ENCODE data around the gene SCUBE3.

SCUBE3 gene

GRCh38 chr6:35206346-35206745 is 7.4 kb upstream of the SCUBE3 start:
- H3K4me3 ChIP-seq (ENCODE audit: low read length): no peak overlapping the region
- DNase-seq (ENCODE audit: low read depth): no peak
- TF ChIP-seq, protein P1, sequence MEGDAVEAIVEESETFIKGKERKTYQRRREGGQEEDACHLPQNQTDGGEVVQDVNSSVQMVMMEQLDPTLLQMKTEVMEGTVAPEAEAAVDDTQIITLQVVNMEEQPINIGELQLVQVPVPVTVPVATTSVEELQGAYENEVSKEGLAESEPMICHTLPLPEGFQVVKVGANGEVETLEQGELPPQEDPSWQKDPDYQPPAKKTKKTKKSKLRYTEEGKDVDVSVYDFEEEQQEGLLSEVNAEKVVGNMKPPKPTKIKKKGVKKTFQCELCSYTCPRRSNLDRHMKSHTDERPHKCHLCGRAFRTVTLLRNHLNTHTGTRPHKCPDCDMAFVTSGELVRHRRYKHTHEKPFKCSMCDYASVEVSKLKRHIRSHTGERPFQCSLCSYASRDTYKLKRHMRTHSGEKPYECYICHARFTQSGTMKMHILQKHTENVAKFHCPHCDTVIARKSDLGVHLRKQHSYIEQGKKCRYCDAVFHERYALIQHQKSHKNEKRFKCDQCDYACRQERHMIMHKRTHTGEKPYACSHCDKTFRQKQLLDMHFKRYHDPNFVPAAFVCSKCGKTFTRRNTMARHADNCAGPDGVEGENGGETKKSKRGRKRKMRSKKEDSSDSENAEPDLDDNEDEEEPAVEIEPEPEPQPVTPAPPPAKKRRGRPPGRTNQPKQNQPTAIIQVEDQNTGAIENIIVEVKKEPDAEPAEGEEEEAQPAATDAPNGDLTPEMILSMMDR (IDR thresholded peaks at IDR 0.05; ENCODE audit: insufficient read depth, low read depth, low read length, missing control alignments): no peak

- TF ChIP-seq, protein P1 (IDR thresholded peaks at IDR 0.05; ENCODE audit: insufficient read depth, low read depth, low read length, missing control alignments): no peak
- no peak for DNase-seq (ENCODE audit: low read depth)
- H3K4me3 ChIP-seq (ENCODE audit: low read length): no peak overlapping the region
These were observed 5.3 kb upstream of the SCUBE3 start for GRCh38 chr6:35208419-35208818.

DNA sequence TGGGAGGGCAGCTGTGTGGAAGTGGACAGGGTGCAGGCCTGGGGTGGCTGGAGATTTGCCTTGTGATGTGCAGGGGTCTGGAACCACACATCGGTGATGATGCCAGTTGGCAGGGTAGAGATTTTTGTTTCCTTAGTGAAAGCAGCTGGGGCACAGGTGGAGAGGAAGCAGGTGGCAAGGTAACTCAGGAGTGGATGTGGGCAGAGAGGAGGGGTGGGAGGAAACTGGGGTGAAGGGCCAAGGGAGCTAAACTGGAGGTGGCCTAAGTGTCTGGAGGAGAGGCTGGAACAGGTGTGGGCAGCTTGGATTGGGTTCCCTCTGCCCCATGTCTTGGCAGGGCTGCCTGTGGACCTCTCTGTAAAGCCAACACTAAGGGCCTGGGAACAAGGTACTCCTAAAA is 4.7 kb upstream of the SCUBE3 start:
- H3K4me3 ChIP-seq (ENCODE audit: low read length): no peak overlapping the region
- DNase-seq (ENCODE audit: low read depth): no peak
- TF ChIP-seq, protein P1 (IDR thresholded peaks at IDR 0.05; ENCODE audit: insufficient read depth, low read depth, low read length, missing control alignments): no peak

GRCh38 chr6:35209622-35210247 is 4.0 kb upstream of the SCUBE3 start:
- DNase-seq (ENCODE audit: low read depth): no peak
- no peak overlapping the region for H3K4me3 ChIP-seq (ENCODE audit: low read length)
- TF ChIP-seq, protein P1 (IDR thresholded peaks at IDR 0.05; ENCODE audit: insufficient read depth, low read depth, low read length, missing control alignments): no peak

GRCh38 chr6:35213298-35213791 is 411 bp upstream of the SCUBE3 start:
- TF ChIP-seq, protein P1 (IDR thresholded peaks at IDR 0.05; ENCODE audit: insufficient read depth, low read depth, low read length, missing control alignments): no peak
- no peak for DNase-seq (ENCODE audit: low read depth)
- peak overlapping the region; percentile 37 for H3K4me3 ChIP-seq (ENCODE audit: low read length)

DNA sequence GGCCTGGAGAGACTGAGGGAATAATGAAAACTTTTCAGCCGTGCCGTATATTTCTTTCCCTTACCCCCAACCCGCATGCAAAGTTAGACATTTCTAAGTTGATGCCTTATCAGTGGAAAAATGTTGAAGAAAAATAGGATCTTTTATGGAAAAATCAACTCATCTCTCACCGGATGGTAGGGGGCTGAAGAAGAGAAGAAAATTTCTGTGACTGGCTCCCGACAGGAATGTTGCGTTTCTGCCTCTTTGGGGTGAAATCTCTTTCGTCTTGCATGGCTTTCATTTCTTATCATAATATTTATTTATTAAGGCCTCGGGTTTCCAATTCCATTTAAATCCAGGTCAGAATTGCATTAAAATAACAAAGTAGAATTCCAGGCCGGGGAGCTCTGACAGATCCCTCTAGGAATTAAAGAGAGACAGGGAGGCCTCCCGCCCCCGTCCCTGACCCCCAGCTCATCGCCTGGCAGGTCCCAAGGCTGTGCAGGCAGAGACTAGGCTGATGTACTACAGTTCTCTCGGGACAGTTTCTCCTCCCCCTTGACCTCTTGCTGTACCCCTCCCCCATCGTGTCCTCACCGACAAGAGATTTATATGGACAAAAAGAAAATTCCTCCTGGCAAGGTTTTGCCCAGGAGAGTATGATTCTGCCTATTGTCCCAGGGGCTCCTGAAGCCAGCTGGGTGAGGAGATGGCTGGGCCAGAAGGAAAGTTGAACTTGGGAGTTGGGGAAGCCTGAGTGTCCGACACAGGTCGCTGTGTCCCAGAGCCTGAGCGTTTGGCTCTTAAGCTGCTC is 1.3 kb downstream of the SCUBE3 start:
- TF ChIP-seq, protein P1 (IDR thresholded peaks at IDR 0.05; ENCODE audit: insufficient read depth, low read depth, low read length, missing control alignments): no peak
- H3K4me3 ChIP-seq (ENCODE audit: low read length): no peak overlapping the region
- no peak for DNase-seq (ENCODE audit: low read depth)
